Hematopoietic multipotent progenitor cell (in vitro differentiated cells): ENCODE results near the gene NPRL2. TPM values are rescaled to one million over a fixed set of nuclear protein-coding genes. Genes with fewer than 3 reads are reported as not detected.
A peak's percentile ranks its signal among the peaks of the same experiment; 100 is the strongest.

Source experiments
- DNase-seq, 3 donors: peaks; one replicate each; pipeline ENCODE4 v3.0.0-alpha.2; 2011 to 2015; ENCODE audit warnings: low read depth in 2 of 3, low spot score in 2 of 3
- total RNA-seq: library from RNA; depleted of rRNA; stranded (reverse); fragments of >200 nt; gene quantifications from one replicate; pipeline ENCODE4 v1.2.3, GENCODE V29; 2012

Gene NPRL2
- total RNA-seq, 1 donor: 39.9 TPM

DNA sequence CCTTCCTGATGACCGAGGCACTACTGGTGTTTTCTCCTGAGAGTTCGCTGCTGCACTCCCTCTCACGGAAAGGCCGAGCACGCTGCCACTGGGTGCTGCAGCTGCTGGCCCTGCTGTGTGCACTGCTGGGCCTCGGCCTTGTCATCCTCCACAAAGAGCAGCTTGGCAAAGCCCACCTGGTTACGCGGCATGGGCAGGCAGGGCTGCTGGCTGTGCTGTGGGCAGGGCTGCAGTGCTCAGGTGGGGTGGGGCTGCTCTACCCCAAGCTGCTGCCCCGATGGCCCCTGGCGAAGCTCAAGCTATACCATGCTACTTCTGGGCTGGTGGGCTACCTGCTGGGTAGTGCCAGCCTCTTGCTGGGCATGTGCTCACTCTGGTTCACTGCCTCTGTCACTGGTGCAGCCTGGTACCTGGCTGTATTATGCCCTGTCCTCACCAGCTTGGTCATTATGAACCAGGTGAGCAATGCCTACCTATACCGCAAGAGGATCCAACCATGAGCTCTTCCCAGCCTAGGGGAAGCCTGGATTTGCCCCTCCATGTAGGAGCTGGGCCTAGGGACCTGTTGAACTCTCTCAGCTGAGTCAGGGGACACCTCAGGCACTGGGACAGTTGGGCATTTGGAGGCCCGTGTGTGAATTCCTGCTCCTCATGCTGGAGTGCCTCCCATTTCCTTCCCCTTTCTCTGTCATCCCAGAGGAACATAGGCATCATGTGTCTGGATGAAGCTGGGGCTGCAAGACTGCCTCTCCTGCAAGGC, 2.9 kb upstream of the NPRL2 start:
- no peak for DNase-seq

DNA sequence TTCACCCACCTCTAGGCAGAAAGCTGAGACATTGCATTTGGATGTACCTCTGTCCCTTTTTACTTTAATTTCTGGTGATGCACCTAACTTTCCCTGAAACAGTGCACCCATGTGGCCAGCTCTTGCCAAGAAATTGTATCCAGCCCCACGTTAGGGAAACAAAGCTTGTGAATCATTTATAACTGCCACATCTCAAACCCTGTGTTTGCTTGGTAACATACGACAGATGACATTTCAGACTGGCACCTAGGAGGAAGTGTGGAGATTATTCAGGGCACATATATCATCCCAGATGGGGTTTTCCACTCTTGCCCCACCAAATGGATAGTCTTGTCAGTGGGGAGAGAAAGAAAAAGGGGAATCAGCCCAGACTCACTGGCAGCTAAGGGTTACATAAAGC, 2.2 kb upstream of the NPRL2 start:
- DNase-seq: peak in 2 of 3 donors; percentile 63 to 70

DNA sequence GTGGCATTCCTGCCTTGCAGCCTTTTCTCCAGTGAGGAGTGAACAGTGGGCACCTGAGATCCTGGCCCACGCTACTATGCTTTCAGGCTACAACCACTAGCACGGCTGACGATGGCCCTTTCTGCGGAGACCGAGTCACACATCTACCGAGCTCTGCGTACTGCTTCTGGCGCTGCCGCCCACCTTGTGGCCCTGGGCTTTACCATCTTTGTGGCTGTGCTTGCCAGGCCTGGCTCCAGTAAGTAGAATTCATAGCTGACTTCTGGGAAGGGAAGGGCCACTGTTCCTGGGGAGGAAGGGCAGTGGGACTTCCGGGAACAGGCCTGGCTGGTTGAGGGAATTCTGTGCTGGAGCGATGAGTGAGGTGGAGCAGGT, 735 bp upstream of the NPRL2 start:
- no peak for DNase-seq

DNA sequence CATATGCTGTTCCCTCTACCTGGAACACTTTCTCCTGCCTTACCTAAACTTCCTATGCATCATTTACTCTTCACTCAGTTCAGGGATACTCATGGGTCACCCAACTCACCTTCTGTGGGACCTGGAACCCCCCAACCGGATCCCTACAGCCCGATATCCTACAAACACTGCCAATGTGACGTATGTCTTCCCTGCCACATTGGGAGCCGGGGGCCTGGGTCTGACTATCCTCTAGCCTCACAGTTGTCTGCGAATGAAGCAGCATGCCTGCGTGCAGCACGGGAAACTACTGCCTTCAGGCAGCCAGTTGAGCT, 405 bp downstream of the NPRL2 start:
- DNase-seq: no peak

DNA sequence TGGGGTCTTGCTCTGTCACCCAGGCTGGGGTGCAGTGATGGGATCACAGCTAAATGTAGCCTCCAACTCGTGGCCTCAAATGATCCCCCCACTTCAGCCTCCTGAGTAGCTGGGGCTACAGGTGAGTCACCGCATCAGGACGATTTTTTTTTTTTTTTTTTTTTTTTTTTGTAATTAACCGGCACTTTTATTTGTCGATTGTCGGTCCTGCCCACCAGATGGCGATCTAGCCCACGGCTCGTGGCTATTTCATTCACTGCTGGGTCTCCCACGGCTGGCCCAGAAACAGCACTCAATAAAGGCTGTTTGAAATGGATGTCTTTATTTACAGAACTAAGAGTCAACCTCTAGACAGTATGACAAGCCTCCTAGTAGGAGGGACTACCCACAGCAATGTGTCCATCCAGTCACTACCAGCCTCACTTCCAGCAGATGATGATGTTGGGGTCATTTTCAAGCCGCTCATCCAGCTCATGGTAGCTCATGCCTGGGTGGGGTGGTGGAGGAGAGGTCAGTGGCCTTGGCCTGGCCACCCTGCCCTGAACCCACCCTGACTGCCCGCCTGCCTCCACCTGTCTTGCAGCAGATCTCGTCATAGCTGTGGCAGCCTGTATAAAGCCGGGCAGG, 3.3 kb downstream of the NPRL2 start:
- DNase-seq: peak; percentile 55 to 93 (median 86)

DNA sequence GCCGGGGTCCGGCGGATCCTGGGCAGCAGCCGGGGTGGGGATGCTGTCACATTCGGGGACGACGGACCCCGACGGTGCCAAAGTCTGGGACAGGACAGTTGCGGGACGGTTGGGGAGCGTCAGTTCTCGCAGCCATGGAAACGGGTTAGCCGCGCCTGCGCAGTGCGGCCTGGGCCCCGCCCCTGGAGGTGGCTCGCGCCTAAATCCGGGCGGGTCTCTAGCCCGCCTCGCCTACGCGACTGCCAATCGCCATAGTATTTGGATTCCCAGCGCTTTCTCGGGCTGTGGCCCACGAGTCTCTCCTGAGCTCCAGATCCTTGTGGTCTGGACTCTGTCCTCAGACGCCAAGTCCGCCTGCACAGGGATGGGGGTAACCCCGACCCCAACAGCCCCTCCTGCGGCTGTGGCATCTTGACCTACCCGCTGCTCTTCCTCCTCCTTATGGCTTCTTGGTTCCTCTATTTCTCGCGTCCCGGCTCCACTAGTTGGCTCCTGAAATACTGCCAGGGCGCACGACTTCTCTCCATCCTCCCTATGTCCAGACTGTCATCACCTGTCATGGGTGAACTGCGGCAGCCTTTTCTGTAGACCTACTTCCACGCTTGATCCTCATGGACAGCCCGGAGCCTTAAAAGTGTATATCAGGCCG, 4.9 kb downstream of the NPRL2 start, which contains the start of gene ZMYND10:
ZMYND10 (minus strand) TSS at position 147 of the 649 bp plus-strand sequence. CDS start 153 bp downstream, outside the sequence.
- DNase-seq: peak; percentile 60 to 65 (median 61)

DNA sequence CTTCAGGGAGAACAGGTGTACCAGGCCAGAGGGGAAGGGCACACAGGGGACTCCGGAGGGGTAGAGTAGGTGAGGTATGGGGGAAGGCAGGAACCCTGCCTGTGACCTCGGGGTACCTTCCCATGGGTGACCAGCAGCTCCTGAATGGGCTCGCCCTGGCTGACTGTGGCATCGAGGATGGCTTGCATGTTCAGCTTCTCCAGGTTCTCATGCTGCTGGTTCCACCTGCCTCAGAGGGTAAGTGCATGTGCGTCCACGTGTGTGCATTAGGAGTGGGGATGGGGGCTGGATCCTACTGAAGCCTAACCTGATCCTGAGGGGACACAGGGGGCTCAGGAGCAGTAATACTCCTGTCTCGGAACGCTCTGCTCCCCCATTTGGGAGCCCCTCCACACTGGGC, 5.6 kb downstream of the NPRL2 start:
- no peak for DNase-seq

DNA sequence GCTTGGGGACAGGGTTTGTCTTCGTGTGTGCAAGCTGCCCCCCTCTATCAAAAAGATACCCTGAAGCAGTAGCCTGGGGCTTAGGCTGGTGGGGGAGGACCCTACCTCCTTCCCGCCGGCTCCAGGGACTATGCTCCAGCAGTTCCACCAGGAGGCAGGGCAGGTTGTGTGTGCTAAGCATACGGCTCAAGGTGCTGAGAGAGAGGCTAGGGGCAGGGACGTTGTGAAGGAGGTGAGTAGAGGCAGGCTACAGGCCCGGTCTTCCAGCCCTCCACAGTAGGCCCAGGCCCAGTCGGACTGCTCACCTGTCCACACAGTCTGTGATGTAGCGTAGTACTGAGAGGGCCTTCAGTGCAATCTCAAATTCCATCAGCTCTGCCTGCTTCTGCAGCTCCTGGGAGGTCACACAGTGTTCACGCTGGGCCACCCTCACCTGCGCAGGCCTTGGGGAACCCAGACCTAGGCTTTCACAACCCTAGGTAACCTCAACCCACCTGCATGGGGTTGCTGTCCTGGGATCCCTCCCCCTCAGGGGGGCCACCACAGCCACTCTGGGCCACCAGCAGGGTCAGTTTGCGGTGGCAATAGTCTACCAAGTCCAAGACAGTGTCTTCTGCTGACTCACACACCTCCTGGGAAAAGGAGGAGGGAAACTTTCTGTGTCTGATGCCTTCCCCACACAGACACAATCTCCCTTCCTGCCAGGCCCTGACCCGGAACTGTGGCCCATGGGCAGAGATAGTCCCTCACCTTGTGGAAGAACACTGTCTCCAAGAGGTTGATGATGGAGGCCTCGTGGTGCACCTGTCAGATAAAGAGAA, 7.6 kb downstream of the NPRL2 start:
- DNase-seq: no peak

DNA sequence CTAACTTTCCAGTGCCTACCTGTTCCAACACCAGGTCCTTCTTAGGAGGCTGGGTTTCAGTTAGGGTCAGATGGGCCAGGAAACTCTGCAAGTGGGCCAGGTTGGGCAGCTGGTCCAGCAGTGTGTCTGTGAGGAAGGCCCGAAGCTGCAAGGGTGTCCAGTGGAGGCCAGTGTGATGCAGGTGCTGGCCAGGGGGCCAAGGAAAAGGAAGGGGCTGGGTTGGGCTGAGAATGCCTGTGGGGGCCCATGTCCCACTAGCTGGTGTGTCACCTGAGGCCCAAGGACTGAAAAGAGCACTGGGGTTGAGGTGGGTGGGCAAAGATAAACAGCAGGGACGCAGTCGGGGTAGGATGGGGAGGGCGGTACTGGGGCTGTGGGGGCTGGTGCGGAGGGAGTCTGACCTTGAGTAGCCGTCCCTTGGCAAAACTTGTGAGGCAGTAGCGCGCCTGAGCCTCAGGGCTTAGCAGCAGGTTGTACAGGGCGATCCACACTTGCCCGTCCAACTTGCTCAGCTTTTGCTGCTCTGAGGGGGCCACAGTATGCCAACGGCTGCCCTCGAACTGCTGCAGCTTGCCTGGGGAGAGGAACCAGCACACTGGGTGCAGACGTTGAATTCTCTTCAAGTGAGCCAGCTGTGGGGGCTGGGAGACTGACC, 8.5 kb downstream of the NPRL2 start:
- DNase-seq: no peak

DNA sequence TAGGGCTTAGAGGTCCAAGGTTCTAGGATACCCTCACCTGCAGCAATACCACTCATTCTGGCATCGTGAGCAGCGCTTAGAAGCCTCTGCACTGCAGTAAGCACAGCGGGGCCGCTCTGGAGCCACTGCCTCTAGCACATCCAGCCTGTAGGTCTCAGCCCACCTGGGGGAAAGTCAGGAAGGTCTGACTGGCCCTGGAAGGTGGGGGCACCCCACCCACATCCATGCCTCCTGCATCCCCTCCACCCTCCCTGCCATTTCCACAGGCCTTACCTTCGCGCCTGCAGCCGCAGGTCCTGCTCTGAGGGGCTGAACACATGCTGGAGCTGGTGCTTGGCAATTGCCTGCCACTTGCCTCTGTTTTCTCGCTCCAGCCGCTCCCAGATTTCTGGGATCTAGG, 9.0 kb downstream of the NPRL2 start:
- no peak for DNase-seq

DNA sequence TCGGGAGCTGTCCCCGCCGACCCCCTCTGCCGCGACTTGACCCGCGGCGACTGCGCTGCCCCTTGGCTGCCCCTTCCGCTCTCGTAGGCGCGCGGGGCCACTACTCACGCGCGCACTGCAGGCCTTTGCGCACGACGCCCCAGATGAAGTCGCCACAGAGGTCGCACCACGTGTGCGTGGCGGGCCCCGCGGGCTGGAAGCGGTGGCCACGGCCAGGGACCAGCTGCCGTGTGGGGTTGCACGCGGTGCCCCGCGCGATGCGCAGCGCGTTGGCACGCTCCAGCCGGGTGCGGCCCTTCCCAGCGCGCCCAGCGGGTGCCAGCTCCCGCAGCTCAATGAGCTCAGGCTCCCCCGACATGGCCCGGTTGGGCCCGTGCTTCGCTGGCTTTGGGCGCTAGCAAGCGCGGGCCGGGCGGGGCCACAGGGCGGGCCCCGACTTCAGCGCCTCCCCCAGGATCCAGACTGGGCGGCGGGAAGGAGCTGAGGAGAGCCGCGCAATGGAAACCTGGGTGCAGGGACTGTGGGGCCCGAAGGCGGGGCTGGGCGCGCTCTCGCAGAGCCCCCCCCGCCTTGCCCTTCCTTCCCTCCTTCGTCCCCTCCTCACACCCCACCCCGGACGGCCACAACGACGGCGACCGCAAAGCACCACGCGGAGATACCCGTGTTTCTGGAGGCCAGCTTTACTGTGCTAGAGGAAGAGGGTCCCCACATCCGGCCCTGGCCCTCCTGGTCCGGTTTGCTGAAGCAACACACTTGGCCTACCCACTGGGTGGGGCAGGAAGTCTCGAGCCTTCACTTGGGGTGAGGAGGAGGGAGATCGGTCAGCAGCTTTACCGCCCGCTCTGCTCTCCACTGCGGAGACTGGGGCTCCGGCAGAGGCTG, 9.9 kb downstream of the NPRL2 start, which contains the start of gene RASSF1:
RASSF1 (minus strand) TSS at position 389 of the 882 bp plus-strand sequence; CDS start at position 358, 31 bp downstream.
- DNase-seq: peak in 2 of 3 donors; percentile 58 to 69

DNA sequence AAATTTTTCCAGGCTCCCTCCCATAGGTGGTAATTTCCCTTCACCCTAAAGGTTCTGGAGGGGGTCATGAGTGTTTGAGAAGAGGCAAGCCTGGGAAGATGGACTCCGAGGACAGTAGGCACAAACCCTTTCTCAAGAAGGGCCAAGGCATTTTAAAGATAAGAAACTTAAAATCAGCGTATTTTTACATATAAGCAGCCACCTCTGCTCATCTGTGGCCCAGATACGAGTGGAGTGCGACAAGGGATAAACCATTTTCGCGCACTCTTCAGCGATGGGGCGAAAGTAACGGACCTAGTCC, 10.5 kb downstream of the NPRL2 start:
- DNase-seq: no peak

DNA sequence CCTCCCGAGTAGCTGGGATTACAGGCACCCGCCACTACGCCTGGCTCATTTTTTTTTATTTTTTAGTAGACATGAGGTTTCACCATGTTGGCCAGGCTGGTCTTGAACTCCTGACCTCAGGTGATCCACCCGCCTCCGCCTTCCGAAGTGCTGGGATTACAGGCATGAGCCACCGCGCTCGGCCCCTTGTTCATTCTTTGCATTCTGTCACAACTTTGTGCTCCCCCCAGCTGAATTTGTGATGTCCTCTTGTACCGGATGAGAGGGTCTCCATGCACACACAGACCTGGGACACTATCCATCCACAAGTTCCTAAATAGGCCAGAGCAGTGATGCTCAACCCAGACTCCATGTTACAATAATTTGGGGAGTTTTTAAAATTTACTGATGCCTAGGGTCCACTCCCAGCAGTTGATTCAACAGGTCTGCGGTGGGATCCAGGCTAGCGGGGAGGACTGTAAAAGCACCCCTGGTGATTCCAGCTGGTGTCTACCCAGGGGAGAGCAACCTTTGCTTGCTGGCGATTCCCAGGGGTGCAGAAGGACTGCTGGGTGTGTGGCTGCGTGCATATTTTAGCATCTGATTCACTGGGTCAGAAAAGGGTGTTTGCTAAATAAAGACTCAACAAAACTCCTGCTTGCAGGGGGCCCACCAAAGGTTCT, 11.0 kb downstream of the NPRL2 start:
- DNase-seq: no peak

DNA sequence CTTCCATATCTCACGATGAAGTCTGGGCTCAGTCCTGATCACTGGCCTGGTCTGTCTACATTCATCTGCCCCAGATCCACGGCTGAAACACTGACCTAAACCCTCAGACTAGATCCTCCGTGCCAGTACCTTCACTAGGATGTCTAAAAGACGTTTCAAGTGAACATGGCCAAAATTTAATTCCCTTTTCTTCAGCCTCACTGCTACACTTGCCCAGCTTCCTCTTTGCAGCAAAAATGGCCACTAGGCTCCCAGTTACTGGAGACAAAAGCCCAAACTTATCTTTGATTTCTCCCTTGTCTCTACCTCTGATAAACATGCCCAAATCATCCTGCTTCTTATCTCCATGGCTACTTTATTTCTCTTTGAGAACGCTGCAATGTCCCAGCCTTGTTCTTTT, 11.6 kb downstream of the NPRL2 start:
- DNase-seq: peak in 1 of 3 donors; percentile 61

DNA sequence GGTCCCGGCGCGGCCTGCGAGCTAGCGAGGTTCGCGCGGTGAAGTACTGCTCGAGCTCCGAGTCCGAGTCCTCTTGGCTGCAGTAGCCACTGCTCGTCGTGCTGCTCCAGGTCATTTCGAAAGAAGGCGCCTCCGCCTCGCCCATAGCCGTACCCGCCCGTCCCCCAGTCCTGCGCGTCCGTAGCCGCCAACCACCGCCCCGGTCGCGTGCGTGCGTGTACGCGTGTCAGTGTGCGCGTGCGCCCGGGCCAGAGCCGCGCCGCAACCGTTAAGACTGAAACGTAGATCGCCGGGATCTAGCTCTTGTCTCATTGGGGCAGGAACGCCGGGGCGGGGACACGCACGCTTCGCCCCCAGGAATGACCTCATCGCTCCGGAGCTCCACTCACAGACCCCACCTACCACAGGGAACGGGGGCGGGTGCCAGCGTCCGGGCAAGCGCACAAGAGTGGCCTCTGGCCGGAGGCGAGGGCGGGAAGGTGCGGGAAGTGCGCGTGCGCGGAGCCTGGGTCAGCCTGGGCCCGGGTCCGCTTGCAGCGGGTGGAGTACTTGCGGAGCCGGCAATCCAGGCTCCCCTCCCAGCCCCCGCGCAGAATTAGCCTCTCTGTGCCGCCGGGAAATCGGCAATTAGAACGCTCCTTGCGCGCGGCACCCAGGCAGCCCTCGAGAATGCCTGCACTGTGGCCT, 13.3 kb downstream of the NPRL2 start:
- DNase-seq: peak; percentile 84 to 98 (median 98)

DNA sequence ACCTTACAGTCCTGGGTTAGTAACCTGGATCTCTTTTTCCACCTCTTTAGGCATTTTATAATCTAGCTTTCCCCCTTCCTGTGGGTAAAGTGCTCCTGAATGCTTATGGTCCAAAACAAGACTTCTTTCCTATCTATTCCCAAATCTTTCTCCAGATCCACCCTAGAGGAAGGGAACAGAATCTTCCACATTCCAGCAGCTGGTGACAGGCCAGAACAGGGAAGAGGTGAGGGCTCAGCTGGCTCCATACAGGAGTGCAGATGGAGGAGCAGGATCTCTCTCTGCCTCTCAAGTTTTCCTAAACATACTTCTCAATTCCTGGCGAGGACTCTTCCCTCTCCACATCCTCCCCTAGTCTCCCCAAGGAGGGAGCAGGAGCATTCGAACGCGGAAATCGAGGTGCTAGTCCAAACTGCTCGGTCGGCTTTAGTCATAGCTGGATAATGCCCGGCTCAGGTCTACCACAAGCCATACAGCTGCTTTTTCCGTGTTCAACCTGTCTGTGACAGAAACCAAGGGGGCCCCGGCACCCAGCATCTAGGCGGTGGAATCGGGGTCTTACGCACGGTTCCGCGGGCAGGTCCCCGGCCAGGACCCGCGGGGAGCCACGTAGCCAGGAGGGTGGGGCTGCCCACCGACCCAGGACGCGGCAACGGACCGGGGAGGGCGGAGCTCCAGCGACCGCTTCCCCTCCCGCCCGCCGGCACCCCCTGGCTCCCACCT, 14.0 kb downstream of the NPRL2 start:
- no peak for DNase-seq

DNA sequence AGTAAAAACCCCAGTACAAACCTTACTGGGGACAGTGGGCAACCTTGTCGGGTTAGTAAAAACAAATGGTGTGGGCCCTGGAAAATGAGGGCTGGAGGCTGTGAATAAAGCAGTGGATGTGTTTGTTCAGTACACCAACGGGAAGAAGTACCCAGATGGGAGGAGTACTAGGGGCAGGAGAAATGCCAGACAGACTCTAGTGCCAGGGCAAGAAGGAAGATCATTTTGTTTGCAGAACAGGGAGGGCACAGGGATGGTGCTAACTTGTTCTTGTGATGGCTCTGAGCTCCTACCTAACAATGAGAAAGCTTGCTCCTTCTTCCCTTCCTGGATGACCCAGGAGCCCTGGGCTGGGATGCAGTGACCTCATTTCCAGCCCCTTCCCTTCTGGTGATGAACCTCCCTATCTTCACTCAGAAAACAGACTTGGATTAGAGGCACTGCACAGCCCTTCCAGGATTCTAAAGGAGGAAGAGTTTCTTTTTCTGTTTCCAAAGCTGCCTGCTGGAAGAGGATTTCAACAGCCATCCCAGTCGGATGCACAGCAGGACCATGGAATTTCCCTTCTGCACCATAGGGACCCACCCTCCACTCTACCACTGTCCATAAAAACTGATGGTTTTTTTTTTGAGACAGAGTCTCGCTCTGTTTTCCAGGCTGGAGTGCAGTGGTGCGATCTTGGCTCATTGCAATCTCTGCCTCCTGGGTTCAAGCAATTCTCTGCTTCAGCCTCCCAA, 16.1 kb downstream of the NPRL2 start:
- DNase-seq: no peak
